Testis (tissue), 2 donors: Measurements from ENCODE around the gene MEDAG.

Experiments used
- CTCF ChIP-seq, 3 experiments: fragments of 450-650 bp in 2 of 3; fragments of 200-600 bp in 1 of 3; sonication (generic) in 1 of 3; IDR thresholded peaks; one replicate each; pipeline ENCODE4 v1.5.1; 2016 to 2019; ENCODE audit warnings: antibody characterized with exemption in 3 of 3, mild to moderate bottlenecking in 2 of 3, moderate library complexity in 1 of 3
- POLR2A ChIP-seq: fragments of 450-650 bp; IDR thresholded peaks from one replicate; pipeline ENCODE4 v1.6.1; 2017; ENCODE audit warnings: antibody characterized with exemption, mild to moderate bottlenecking, moderate library complexity

- TF ChIP-seq CTCF (IDR thresholded peaks at IDR 0.05) (no peak), POLR2A (no peak)
These were observed at the start of gene MEDAG for GRCh38 chr13:30905932-30906383.
